Parathyroid adenoma (tissue), 2 donors: Measurements from ENCODE around the gene SDK2.

ENCODE experiments used
- H2AFZ ChIP-seq: fragments of 300-600 bp; sonication (generic); one replicate; pipeline ENCODE4 v1.7.0; 2017; ENCODE audit warnings: antibody characterized with exemption, mild to moderate bottlenecking
- H3K27ac ChIP-seq: fragments of 300-600 bp; sonication (generic); one replicate; pipeline ENCODE4 v1.7.0; 2017
- H3K27me3 ChIP-seq: fragments of 300-600 bp; sonication (generic); one replicate; pipeline ENCODE4 v1.7.0; 2017; ENCODE audit warnings: low read length; ENCODE audit not compliant: control insufficient read depth, insufficient read depth
- H3K36me3 ChIP-seq: fragments of 300-600 bp; sonication (generic); one replicate; pipeline ENCODE4 v1.7.0; 2017; ENCODE audit warnings: low read length; ENCODE audit not compliant: control insufficient read depth, insufficient read depth
- H3K4me1 ChIP-seq: fragments of 300-600 bp; sonication (generic); one replicate; pipeline ENCODE4 v1.7.0; 2017; ENCODE audit warnings: control low read depth
- H3K4me2 ChIP-seq: fragments of 300-600 bp; sonication (generic); one replicate; pipeline ENCODE4 v1.7.0; 2017; ENCODE audit warnings: low read length
- H3K4me3 ChIP-seq: fragments of 300-600 bp; sonication (generic); one replicate; pipeline ENCODE4 v1.7.0; 2017; ENCODE audit warnings: low read depth, low read length
- H3K79me2 ChIP-seq: fragments of 300-600 bp; sonication (generic); one replicate; pipeline ENCODE4 v1.7.0; 2017; ENCODE audit warnings: control low read depth
- H3K9ac ChIP-seq: fragments of 300-600 bp; sonication (generic); one replicate; pipeline ENCODE4 v1.7.0; 2017; ENCODE audit warnings: mild to moderate bottlenecking
- H3K9me3 ChIP-seq: fragments of 300-600 bp; sonication (generic); one replicate; pipeline ENCODE4 v1.7.0; 2017; ENCODE audit warnings: low read length; ENCODE audit not compliant: control insufficient read depth
- TF ChIP-seq, protein P1 (sequence below): fragments of 300-600 bp; sonication (generic); IDR thresholded peaks from one replicate; pipeline ENCODE4 v1.7.0; 2017; ENCODE audit warnings: antibody characterized with exemption, mild to moderate bottlenecking
- donor health status: primary hyperparathyroidism.

The SDK2 gene

DNA sequence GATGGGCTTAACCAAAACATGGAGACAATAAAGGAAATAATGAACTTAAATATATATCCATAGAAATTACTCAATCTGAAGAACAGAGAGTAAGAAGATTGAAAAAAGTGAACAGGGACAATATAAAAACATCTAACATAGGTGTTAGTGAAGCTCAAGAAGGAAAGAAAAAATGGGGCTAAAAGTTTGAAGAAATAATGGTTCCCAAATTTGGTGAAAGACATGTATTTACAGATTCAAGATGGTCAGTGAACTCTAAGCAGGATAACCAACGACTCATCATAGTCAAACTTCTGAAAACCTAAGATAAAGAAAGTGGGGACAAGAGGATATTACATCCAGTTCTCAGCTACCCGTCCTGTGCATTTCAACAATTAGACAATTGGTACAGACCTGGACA is 22.6 kb downstream of the SDK2 start:
- H3K9me3 ChIP-seq: no peaks in the 10 kb centered on the region
- no peak overlapping the region for H3K4me2 ChIP-seq
- TF ChIP-seq, protein P1, sequence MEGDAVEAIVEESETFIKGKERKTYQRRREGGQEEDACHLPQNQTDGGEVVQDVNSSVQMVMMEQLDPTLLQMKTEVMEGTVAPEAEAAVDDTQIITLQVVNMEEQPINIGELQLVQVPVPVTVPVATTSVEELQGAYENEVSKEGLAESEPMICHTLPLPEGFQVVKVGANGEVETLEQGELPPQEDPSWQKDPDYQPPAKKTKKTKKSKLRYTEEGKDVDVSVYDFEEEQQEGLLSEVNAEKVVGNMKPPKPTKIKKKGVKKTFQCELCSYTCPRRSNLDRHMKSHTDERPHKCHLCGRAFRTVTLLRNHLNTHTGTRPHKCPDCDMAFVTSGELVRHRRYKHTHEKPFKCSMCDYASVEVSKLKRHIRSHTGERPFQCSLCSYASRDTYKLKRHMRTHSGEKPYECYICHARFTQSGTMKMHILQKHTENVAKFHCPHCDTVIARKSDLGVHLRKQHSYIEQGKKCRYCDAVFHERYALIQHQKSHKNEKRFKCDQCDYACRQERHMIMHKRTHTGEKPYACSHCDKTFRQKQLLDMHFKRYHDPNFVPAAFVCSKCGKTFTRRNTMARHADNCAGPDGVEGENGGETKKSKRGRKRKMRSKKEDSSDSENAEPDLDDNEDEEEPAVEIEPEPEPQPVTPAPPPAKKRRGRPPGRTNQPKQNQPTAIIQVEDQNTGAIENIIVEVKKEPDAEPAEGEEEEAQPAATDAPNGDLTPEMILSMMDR: no peak
- H3K79me2 ChIP-seq: no peaks in the 10 kb centered on the region
- no peak overlapping the region for H3K4me3 ChIP-seq
- H3K36me3 ChIP-seq: no peaks in the 10 kb centered on the region
- no peaks in the 10 kb centered on the region for H3K4me1 ChIP-seq
- no peak overlapping the region for H3K27ac ChIP-seq
- no peak overlapping the region for H2AFZ ChIP-seq
- H3K9ac ChIP-seq: no peak overlapping the region
- H3K27me3 ChIP-seq: no peaks in the 10 kb centered on the region

DNA sequence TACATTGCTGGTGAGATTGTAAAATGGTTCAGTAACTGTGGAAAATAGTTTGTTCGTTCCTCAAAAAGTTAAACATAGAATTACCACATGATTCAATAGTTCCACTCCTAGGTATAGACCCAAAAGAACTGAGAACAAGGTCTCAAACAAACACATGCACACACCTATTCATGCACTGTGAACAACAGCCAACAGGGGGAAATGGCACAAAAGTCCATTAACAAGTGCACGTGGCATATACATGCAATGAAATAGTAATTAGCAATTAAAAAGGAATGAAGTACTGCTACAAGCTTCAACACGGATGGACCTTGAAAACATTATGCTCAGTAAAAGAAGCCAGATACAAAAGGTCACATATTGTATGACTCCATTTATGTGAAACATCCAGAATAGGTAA is 23.8 kb downstream of the SDK2 start:
- Histone ChIP-seq H3K4me2 (no peak overlapping the region), H3K4me3 (no peak overlapping the region), H3K36me3 (no peaks in the 10 kb centered on the region), H3K79me2 (no peaks in the 10 kb centered on the region), H2AFZ (no peak overlapping the region), H3K9ac (no peak overlapping the region), H3K9me3 (no peaks in the 10 kb centered on the region), H3K27ac (no peak overlapping the region), H3K27me3 (no peaks in the 10 kb centered on the region), H3K4me1 (no peaks in the 10 kb centered on the region)
- TF ChIP-seq, protein P1: no peak

DNA sequence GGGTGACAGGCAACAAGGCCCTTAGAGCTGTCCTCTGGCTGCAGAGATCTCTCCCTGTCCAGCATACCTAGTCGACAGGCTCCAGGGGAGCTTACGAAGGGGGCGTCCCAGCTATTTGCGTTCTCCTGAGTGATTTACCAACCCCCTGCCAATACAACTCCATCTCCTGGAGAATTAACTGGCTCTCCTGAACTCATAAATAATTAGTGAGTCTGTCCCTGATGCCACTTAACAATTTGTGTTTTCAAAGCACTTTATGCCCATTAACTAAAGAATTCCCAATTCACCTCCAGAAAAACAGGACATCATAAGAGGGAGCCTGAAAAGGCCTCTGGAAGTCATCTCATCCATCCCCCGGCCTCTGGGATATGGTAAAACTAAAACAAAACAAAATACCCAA is 26.7 kb downstream of the SDK2 start:
- H3K4me2 ChIP-seq: no peak overlapping the region
- no peak overlapping the region for H3K27ac ChIP-seq
- H3K9me3 ChIP-seq: no peaks in the 10 kb centered on the region
- no peak overlapping the region for H3K9ac ChIP-seq
- no peaks in the 10 kb centered on the region for H3K4me1 ChIP-seq
- no peak overlapping the region for H3K4me3 ChIP-seq
- no peaks in the 10 kb centered on the region for H3K27me3 ChIP-seq
- H3K79me2 ChIP-seq: no peaks in the 10 kb centered on the region
- H3K36me3 ChIP-seq: no peaks in the 10 kb centered on the region
- TF ChIP-seq, protein P1: no peak
- no peak overlapping the region for H2AFZ ChIP-seq

DNA sequence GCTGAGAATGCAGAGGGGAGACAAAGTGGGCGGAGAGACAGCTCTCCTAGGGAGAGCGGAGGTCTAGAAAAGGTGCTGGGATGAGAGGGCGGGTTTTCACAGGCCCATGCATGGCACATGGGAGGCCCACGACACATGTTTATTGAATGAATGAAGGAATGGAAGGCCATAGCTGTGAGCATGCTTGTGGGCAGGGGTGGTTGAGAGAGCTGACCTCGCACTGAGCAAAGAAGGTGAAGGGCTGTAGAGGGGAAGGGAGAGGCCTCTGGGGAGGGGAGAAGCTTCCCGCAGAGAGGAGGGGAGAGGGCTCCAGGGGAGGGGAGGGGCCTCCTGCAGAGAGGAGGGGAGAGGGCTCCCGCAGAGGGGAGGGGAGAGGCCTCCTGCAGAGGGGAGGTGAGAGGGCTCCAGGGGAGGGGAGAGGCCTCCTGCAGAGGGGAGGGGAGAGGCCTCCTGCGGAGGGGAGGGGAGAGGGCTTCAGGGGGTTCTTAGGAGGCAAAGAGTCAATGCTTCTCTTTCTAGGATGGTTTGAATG is 27.3 kb downstream of the SDK2 start:
- H3K27ac ChIP-seq: no peak overlapping the region
- no peak overlapping the region for H3K9ac ChIP-seq
- no peaks in the 10 kb centered on the region for H3K79me2 ChIP-seq
- no peak overlapping the region for H3K4me2 ChIP-seq
- no peaks in the 10 kb centered on the region for H3K4me1 ChIP-seq
- no peak overlapping the region for H2AFZ ChIP-seq
- H3K36me3 ChIP-seq: no peaks in the 10 kb centered on the region
- no peaks in the 10 kb centered on the region for H3K27me3 ChIP-seq
- TF ChIP-seq, protein P1: no peak
- no peak overlapping the region for H3K4me3 ChIP-seq
- no peaks in the 10 kb centered on the region for H3K9me3 ChIP-seq

DNA sequence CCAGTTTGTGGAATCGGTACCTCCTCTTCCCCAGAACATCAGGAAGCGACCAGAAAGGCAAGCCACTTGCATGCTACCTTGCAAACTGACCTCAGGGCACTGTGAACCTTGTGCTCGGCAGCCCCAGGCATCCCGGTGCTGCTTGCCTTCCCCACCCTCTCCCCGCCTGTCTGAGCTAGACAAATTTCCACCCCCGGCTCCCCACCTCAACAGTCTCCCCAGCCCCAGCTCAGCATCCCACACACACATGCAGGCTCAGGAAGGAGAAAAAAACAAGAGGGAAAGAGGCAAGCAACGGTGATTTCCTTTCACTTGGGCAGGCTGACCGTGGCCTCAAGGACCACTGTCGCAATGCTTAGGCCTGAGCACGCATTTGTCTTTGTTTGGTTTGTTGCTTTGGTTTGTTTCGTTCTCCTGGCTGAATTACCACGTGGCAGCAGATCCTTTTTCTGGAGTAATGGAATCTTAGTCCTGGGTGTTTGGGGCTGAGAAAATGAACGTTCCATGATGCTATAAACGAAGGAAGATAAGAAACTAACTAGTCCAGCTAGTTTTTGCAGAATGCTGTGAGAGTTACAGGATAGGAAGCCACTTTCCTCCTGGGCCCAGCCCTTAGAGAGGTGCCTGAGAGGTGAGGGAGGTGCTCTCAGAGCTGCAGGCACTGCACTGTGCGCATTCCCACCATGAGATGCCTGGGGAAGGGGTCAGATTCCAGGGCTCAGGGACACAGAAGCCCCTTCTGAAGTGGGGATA is 27.9 kb downstream of the SDK2 start:
- Histone ChIP-seq H3K27me3 (no peaks in the 10 kb centered on the region), H3K9ac (no peak overlapping the region), H2AFZ (no peak overlapping the region), H3K4me3 (no peak overlapping the region), H3K79me2 (no peaks in the 10 kb centered on the region), H3K4me1 (no peaks in the 10 kb centered on the region), H3K9me3 (no peaks in the 10 kb centered on the region), H3K36me3 (no peaks in the 10 kb centered on the region), H3K27ac (no peak overlapping the region), H3K4me2 (no peak overlapping the region)
- TF ChIP-seq, protein P1: no peak
